Liver (tissue), 3 donors: Measurements from ENCODE around the gene ARHGAP8.

Experiments
- CTCF ChIP-seq: fragments of 150-350 bp; IDR thresholded peaks from 2 replicates; pipeline ENCODE4 v1.5.1; 2017; ENCODE audit warnings: improper control_type of control experiment, low read depth, low read length; ENCODE audit not compliant: missing input control
- GABPA ChIP-seq, 2 donors: IDR thresholded peaks in 1 of 2; conservative IDR thresholded peaks in 1 of 2; 2 replicates each; pipeline ENCODE4 v1.6.1; 2016; ENCODE audit warnings: antibody characterized with exemption in 2 of 2, mild to moderate bottlenecking in 1 of 2, moderate library complexity in 1 of 2
- RAD21 ChIP-seq, 2 donors: IDR thresholded peaks; 2 replicates each; pipeline ENCODE4 v1.6.1; 2016; ENCODE audit warnings: antibody characterized with exemption in 2 of 2, mild to moderate bottlenecking in 2 of 2
- REST ChIP-seq: IDR thresholded peaks from 2 replicates; pipeline ENCODE4 v1.6.1; 2016; ENCODE audit warnings: antibody characterized with exemption, mild to moderate bottlenecking
- RXRA ChIP-seq, 2 donors: IDR thresholded peaks; 2 replicates each; pipeline ENCODE4 v1.6.1; 2017 to 2018; ENCODE audit warnings: antibody characterized with exemption in 2 of 2, mild to moderate bottlenecking in 1 of 2
- donor health status: healthy.
- donor health status: healthy.

DNA sequence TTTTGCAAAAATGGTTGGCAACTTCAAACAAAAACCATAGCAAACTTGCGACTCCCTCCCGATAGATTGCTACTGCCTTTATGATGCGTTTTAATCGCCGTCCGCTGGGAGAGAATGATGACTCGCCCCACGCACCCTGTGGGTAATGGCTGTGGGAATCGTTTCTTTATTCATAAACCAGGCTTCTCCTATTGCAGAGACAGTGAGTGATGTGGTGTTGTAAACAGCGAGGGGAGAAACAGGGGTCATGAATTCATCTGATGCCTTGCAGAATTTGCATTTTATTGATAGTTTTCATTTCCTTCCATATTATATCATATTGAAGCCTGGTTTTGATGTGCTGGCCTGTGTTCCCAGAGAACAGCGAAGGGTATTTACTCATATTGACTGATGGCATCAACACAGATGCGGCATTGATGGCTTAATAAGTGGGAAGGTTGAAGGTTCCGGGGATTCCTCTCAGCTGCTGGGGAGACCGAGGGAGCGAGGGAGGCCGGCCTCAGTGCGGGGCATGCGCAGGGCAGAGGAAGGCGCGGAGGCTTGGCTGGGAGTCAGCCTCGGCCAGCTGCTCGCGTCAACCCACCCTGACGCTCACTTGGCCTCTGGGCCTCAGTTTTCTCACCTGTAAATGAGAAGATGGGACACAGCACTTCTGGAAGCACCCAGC is 41.3 kb downstream of the ARHGAP8 start:
- no peak for TF ChIP-seq GABPA (IDR thresholded peaks at IDR 0.05 in 1 of 2, conservative IDR thresholded peaks at IDR 0.05 in 1 of 2)
- no peak for TF ChIP-seq REST
- TF ChIP-seq CTCF = no peak
- no peak for TF ChIP-seq RXRA (IDR thresholded peaks at IDR 0.05)
- TF ChIP-seq RAD21 (IDR thresholded peaks at IDR 0.05) = no peak
